ENCODE data around the gene SOX6.
"Not testable (repeated sequence)": the region's sequence is repeated elsewhere in the genome, so short reads cannot be mapped to it uniquely, and the experiment has no call there.

SOX6 gene

DNA sequence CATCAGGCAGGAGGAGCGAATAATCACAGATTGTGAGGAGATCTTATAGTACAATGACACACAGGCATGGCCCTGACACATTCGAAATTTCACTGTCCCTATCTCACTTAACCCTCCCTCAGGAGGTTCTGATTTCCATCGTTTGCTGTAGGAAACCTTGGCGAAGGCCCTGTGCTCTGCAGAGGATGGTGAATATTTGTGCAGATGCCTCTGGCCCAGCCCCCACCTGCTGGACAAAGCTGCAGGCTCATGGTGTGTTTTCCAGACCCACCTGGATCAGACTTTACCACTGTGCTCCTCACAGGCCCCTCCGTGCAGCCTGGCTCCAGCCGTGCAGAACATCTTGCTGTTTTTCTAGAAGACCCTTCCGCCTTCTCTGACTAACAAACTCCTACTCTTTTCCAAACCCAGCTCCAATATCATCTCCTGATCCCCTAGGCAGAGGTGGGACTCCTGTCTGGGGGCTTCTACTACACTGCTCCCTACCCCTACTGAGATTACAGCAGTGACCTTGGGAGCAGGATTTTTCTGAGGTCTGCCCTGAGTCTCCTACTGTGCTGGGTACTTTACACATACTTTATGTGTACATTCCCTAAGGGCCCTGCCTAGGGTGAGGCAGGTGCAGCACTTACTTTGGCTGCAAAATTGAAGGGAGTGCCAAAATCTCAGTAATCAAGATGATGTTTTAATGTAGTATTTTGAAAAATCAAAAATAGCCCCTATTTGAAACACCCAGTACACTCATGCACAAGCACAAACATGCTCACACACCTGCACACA, 412.7 kb downstream of the SOX6 start:
- no peak for DNase-seq

- no peak for DNase-seq
Observed at GRCh38 chr11:15942936-15943335, 413.4 kb downstream of the SOX6 start.

- DNase-seq: no peak
Observed at GRCh38 chr11:15942126-15942525, 414.2 kb downstream of the SOX6 start.

DNA sequence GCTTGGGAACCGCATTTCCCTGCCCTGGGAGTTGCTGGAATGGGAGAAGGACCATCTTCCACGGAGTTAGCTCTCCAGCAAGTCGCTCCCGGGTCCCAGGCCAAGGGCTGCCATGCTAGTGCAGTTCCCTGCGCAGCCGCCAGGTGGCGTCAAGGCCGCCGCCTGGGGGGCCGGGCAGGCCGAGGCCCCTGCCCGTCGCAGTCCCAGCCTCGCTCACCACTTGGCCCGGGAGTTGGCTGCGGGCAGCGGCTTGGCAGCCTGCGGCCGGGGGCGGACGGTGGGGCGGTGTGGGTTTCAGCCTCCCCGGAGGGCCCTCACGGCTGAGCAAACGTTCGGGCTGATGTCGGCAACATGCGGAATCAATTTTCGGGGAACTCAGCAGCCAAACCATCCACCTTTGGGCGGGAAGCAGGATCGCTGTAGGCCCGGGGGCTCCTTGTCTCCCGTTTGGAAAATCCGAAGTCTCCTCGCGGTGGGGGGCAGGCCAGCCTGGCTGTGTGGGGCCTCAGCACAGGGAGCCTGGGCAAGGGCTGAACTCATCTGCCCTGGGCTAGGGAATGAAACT, 415.1 kb downstream of the SOX6 start:
- DNase-seq: peak in 1 of 2 donors; percentile 0

GRCh38 chr11:15940462-15941205, 415.7 kb downstream of the SOX6 start:
- no peak for DNase-seq

DNA sequence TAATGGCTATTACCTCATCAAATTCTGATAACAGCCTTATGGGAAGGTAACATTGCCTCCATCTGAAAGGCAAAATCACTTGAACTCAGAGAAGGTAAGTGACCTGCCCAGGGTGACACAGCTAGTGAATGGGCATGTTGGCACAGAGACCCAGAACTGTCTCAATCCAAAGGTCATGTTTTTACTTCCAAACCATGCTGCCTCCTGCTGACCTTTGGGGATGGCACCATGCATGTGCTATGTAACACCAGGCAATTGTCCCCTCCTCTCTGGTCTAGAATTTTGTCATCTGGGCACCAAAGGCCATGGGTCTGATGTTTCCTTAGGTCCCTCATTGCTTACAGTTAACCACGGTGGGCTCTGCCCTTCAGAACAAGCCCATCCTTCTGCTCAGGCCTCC, 417.4 kb downstream of the SOX6 start:
- no peak for DNase-seq

DNA sequence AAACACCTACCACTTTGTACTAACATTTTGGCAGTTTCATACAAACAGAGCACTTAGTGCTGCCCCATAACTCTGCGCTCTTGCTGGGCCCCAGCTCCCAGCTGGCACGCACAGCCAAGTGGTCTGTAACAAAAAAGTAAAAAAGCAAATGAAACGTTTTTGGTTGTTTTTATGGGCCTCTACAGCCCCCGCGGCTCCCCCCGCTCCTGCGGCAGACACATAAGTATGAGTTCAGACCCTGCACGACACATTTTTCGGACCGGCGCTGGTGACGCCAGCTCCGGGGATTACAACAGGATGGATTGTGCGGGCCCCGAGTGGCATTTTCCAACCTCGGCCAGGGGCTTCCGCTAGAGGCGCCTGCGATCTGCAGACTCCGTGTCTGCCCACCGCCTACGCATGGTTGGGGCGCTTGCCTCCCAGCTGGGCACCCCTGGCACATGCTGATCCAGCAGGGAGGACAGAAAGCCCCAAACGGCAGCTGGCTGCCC, 418.2 kb downstream of the SOX6 start:
- no peak for DNase-seq

DNA sequence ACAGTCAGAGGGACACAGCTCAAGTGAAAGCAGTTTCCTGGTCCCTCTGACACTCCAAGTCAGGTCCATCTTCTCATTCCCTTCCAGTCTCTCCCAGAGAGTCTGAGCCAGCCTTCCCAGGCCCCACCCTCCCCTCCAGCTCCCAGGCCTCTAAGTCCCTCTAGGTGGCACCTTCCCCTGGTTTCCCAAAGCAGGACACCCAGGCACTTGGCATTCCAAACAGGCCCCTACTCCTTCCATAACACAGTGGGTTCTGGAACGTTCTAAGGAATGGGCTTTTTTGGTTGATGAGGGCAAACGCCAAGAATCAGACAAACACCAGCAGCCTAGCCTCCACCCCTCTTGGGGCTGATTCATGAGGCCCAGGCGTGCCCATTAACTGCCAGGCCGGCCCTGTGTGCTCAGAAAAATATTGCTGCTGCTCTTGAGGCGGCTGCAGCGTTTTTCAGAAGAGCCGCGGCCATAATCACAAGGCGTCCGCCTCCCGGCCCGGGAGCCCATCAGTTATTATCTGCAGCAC, 418.7 kb downstream of the SOX6 start:
- no peak for DNase-seq

DNA sequence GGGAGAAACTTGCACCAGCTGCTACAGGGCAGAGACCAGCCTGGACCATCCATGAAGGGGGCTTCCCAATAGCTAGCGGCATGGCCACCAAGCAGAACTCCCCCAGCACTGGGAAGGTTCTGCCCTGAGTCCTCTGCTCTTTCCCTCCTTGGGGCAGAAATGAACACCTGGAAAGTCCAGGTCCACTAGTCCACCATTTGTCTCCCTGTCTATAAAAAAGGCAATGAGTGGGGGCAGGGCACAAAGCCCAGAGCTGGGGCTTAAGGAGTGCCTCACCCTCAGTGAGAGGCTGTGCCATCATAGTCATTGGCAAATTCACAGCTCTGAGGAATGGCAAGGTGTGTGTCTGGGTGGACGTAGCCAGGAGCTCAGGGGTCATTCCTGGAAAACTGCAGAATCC, 420.3 kb downstream of the SOX6 start:
- DNase-seq: no peak

DNA sequence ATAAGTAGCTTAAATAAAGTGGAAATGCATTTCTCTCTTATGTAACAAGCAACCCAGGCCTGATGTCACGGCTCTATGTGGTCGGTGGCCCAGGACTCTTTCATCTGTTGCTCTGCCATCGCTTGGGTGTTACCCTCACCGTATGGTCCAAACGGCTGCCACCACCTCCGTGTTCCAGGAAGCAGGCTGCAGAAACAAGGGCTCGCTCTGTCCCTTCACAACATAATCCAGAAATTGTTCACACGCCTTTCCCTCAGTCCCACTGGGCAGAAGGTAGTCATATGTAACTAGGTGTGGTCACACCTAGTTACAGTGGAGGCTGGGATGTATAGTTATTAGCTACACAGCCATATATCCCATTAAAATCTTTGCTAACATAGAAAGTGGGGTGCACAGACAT, 421.0 kb downstream of the SOX6 start:
- DNase-seq: no peak

DNA sequence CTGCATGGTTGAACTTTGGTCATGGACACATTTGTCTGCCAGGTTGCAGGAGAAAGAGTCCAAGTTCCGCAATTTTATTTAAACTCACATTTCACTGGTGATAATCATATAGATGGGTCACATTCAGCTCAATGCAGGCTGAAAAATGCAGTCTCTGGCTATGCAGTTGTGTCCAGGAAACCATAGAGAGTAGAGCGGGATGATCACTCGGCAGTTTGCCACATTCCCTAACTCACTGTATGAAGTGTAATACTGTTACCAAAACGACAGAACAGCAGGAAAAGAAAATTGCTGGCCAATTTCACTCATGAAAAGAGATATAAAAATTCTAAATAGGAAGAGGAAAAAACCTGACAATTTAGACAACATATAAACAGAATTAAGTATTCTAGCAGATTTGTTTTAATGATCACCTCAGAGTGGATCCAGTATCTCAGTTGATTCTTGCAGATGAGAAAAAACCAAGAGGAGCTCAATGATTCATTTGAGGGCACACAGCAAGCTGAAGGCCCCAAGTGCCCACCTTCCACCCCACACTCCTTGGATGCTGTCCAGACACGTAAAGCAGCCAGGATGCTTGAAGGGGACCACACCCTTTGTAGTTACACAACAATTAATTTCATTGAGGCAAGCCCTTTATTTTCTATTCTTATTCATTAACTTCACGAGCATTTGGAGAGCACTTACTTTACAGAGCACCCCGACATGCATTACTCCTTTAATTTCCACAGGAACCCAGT, 422.3 kb downstream of the SOX6 start:
- no peak for DNase-seq

GRCh38 chr11:15932417-15932816, 423.9 kb downstream of the SOX6 start:
- DNase-seq: no peak

GRCh38 chr11:15931497-15931896, 424.8 kb downstream of the SOX6 start:
- no peak for DNase-seq

- DNase-seq: no peak
Observed at GRCh38 chr11:15930442-15931025, 425.8 kb downstream of the SOX6 start.

- no peak for DNase-seq
Observed at GRCh38 chr11:15929371-15929901, 426.9 kb downstream of the SOX6 start.

GRCh38 chr11:15927864-15928217, 428.5 kb downstream of the SOX6 start:
- DNase-seq: no peak

DNA sequence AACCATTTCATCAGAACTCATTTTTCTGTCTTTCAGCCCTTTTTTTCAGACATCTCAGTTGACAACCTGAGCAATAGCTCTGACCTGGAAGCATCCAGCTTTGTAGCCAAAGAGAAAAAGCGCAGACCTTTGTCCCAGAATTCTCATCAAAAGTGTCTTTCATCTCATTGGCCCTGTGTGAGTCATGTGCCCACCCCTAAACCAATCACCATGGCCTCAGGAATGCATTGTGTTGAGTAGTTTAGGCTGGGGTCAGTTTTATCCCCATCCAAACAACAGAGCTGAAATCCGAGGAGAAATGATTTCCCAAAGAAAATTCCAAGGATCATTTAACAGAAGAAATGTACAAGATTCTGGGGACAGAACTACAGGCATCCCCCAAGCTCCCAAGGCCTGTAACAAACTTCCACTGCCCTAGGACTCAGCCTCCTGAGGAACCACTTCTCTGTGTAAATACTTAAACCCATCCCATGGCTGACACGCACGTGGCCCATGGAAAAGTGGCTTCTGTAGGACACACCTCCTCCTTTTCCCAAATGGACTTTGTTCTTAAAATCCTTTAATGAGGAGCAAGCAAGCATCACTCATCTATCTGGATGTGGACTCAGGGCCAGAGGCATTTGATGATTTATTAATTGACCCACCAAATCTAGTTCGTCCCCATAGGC, 429.0 kb downstream of the SOX6 start:
- no peak for DNase-seq

GRCh38 chr11:15926071-15926470, 430.3 kb downstream of the SOX6 start:
- DNase-seq: no peak

- DNase-seq: no peak
Observed at GRCh38 chr11:15923183-15923582, 433.2 kb downstream of the SOX6 start.

GRCh38 chr11:15922745-15923144, 433.6 kb downstream of the SOX6 start:
- DNase-seq: not testable (repeated sequence)

- DNase-seq: no peak
Observed at GRCh38 chr11:15920856-15921629, 435.3 kb downstream of the SOX6 start.

All from CD4-positive, alpha-beta T cell treated with Interferon alpha-2 for 1 hour (primary cell).